Ureter (tissue), 1 donor: ENCODE measurements around the gene ANXA8. TPM values are rescaled to one million over a fixed set of nuclear protein-coding genes. Genes with fewer than 3 reads are reported as not detected.
A peak's percentile ranks its signal among the peaks of the same experiment; 100 is the strongest.
"Not testable (repeated sequence)": the region's sequence is repeated elsewhere in the genome, so short reads cannot be mapped to it uniquely, and the experiment has no call there.

Source experiments
- DNase-seq: peaks from one replicate; pipeline ENCODE4 v3.0.0-alpha.2; 2020; ENCODE audit warnings: low spot score
- total RNA-seq: library from RNA; stranded (reverse); gene quantifications from one replicate; pipeline ENCODE4 v1.2.4, GENCODE V29; 2023
- donor health status: DM: yes; HTN: yes; CAD: no.

Gene ANXA8
- 137 TPM for total RNA-seq

DNA sequence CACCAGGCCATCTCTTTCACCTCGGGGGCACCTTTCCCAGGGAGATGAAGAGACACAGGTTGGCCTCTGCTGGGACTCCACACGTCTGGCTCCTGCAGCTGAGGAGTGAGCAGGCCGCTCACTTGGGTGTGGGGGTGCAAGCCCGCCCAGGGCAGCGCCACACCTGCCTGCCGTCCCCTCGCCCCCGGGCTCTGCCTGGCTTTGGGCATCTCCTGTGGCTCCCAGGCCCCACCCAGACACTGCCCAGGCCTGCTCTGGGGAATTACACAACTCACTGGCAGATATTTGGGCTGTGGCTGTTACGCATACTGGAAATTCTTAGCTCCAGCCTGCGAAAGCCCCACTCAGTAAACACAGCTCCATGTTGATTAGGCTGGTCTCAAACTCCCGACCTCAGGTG, at the start of gene ANXA8:
Gene ANXA8 (minus strand): TSS at position 193 of the 400 bp plus-strand sequence. CDS start 182 bp downstream, at position 11.
- DNase-seq: peak; percentile 49

DNA sequence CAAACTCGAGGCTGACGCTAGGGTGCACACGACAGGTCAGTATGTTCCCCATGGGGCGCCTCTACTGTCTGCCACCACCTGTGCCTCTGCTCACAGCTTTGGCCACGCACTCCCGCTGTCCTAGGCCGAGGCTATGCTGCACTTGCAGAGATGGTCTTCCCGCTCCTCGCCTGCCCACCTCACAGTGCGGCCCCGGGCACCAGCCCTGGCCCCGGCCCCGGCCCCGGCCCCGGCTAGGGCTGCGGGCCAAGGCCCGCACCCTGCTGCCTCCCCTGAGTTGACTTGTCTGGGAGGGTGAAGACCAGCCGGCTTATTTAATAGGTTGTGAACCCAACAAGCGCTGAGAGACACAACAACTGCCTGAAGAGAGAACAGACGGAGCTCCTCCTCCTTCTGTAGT, 39.6 kb upstream of the ANXA8 start, which contains the start of gene AGAP9:
Gene AGAP9 (minus strand): TSS at position 164 of the 400 bp plus-strand sequence. CDS start 112 bp downstream, at position 52.
- DNase-seq: not testable (repeated sequence)

GRCh38 chr10:47502313-47502712, 18.4 kb upstream of the ANXA8 start:
- not testable (repeated sequence) for DNase-seq

GRCh38 chr10:47494226-47494625, 10.3 kb upstream of the ANXA8 start:
- not testable (repeated sequence) for DNase-seq

- DNase-seq: not testable (repeated sequence)
Measured at GRCh38 chr10:47491600-47491999, 7.7 kb upstream of the ANXA8 start, which contains the start of gene FAM25G. TSS of gene FAM25G (minus strand) at chr10:47491700. CDS start at chr10:47491674, 26 bp downstream.

- not testable (repeated sequence) for DNase-seq
Measured at GRCh38 chr10:47489630-47490029, 5.7 kb upstream of the ANXA8 start.

GRCh38 chr10:47485943-47486342, 2.0 kb upstream of the ANXA8 start:
- not testable (repeated sequence) for DNase-seq

DNA sequence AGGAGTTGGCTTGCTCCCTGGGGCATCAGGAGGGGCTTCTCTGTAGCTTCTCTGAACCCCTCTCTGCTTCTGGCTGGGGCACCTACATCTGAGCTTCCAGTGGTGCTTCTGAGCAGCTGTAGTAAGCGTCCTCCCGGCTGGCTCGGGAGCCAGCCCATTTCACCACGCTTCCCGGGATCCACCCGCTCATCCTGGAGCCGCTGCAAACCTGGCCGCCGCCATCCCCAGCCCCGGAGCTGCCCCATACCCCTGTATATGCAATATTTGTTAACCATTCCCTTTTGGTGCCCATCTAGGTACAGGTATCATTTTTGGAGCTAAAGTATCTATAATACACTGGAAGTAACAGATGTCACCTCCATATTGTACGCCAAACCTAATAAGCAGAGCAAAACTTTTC, 871 bp upstream of the ANXA8 start:
- not testable (repeated sequence) for DNase-seq

- not testable (repeated sequence) for DNase-seq
Measured at GRCh38 chr10:47482367-47482766, 1.5 kb downstream of the ANXA8 start.

DNA sequence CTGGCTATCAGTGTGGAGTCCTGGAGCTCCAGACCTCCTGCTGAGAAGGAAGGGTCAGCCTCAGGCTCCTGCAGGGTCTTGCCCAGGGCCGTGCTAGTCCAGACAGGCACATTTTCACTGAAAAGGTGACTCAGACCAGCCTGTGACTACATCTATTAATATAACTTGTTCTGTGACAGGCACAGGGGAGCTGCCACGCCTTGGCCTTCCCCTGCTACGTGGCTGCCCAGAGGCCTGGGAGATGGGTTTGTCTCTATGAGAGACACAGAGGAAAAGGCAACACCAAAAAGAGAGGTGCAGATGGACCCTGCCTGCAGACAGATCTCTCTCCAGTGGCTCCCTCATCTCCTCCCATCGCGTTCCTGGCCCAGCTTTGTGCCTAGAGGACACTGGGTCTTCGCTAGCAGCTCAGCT, 2.1 kb downstream of the ANXA8 start:
- DNase-seq: peak; percentile 65

- DNase-seq: not testable (repeated sequence)
Measured at GRCh38 chr10:47481182-47481766, 2.6 kb downstream of the ANXA8 start.

- not testable (repeated sequence) for DNase-seq
Measured at GRCh38 chr10:47480133-47480532, 3.8 kb downstream of the ANXA8 start.

- not testable (repeated sequence) for DNase-seq
Measured at GRCh38 chr10:47478114-47478513, 5.8 kb downstream of the ANXA8 start.

DNA sequence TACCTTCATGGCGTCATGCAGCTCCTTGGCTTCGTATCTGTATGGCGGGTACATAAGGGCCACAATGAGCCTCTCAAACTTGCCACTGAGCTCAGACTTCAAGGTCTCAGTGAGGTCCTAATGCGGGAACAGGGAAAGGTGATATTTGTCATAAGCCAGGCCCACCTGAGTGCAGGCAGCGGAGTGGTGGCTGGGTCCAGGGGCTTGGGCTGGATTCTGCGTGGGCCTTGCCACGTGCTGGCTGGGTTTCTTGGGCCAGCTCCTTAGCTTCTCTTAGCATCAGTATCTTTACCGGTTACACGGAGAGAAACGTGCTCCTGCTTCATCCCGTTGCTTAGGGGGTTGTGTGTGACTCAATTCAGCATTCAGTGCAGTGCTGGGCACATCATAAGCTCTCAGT, 6.8 kb downstream of the ANXA8 start:
- DNase-seq: not testable (repeated sequence)

GRCh38 chr10:47475101-47475500, 8.8 kb downstream of the ANXA8 start:
- DNase-seq: not testable (repeated sequence)

GRCh38 chr10:47473516-47473915, 10.4 kb downstream of the ANXA8 start:
- not testable (repeated sequence) for DNase-seq

DNA sequence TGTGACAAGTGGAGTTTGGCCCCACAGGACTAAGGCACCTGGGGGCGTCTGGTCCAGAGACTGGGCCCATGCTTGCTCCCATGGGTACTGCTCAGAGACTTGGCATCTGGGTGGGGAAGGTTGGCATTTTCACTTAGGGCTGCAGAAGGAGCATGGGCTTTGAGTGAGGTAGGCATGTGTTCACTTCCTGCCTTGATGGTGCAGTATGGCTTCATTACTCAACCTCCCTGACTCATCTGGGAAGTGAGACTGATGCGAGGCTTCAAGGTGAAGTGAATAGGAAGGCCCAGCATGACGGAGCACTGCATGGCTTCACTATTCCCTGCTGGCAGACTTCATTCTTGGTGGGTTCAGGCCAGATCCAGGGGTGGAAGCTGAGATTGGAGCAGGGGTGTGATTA, 11.3 kb downstream of the ANXA8 start:
- not testable (repeated sequence) for DNase-seq

DNA sequence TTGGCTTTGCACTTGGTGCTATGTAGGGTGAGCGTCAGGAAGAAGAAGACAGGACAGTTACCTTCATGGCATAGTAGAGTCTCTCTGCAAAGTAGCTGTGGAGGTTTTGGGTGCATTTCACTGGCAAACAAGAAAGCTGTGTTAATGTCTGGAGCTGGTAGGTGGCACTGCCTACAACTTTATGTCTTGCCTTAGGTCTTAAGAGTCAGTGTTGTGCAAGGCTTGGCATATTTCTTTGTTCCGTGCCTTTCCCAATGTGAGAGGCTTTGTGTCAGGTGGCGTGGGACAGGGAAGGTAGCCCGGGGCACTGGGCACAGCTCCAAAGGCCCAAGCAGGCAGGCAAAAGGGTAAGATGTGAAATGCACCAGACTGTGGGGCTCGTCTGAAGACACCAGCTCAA, 11.8 kb downstream of the ANXA8 start:
- not testable (repeated sequence) for DNase-seq

DNA sequence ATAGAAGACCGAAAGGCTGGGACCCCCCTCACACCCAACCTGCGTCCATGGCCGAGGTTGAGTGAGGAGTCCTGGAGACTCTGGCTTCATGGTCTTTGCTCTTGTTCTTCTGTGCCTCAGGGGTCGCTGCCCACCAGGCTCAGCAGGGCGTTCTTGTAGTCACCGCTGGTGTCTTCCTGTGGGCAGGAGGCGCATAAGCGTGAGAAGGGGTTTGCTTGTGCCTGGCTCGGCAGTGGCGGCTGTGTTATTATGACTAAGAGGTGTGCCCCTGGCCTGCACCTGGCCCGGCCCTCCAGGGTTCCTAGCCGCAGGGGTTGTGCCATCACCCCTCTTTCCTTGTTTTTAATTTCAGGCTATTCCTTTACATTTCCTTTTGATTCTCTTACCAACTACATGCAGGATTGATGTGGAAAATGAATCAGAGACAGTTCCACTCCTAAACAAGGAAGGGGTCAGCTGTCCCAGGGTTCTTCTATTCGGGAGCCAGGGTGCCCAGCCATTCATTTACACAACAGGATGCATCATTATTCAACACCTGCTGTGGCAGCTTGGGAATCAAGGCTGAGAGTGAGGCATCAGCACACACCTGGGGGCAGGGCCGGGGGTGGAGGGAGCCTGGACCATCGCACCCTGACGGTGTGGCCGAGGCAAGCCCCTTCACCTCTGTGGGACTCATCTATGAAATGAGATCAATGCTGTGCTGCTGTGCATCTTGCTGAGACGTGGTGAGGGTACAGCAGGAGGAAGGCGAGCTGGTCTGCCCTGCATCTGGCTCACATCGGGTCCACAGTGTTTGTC, 15.0 kb downstream of the ANXA8 start:
- DNase-seq: not testable (repeated sequence)

DNA sequence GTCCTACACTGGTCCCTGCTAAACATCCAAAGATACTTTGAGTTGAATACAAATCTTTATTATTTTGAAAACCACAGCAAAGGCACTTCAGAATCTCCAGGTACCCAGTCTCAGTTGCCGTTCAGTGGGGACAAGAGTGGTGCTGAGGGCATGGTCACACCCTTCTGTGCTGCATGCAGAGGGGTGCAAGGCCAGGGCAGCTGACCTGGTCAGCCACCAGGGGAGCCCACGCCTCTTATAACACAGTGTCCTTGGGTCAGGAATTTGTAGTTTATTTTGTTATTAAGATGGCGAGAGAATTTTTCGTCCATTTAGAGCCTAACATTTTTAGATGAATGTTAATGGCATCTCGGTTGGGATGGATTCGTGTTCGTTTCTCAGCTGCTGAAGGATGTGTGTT, 16.0 kb downstream of the ANXA8 start:
- not testable (repeated sequence) for DNase-seq

- not testable (repeated sequence) for DNase-seq
Measured at GRCh38 chr10:47467458-47467857, 16.5 kb downstream of the ANXA8 start.

DNA sequence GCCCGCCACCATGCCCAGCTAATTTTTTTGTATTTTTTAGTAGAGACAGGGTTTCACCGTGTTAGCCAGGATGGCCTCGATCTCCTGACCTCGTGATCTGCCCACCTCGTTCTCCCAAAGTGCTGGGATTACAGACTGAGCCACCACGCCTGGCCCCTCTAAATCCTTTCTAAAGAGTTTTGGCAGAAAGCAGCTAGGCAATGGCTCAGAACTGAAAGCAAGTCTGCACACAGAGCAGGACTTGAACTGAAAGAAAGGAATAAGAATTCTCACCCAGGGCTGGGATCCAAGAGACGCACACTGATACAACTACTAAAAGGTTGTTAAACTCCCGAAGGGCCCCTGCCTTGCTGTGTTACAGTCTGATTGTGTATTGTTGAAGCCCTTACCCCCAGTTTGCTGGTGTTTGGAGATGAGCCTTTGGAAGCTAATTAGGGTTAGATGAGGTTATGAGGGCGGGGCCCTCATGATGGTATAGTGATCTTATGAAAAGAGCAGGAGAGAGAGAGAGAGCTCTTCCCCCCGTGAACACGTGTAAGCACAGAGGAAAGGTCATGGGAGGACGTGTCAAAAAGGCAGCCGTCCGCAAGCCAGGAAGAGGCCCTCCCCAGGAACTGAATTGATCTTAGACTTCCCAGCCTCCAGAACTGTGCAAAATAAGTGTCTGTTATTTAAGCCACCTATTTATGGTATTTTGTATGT, 18.5 kb downstream of the ANXA8 start:
- not testable (repeated sequence) for DNase-seq
